GM12878 (cell line): ENCODE data around the gene TCOF1. TPM values are rescaled to one million over a fixed set of nuclear protein-coding genes. Genes with fewer than 3 reads are reported as not detected.

Experiments used
- ATAC-seq: fragments of 200-7000 bp; cut with Tn5 transposase; 3 replicates; pipeline ENCODE4 v1.9.1; 2020; ENCODE audit warnings: mild to moderate bottlenecking, moderate library complexity
- BruUV-seq: library from RNA; stranded (reverse); fragments of 400-500 nt; replicated peaks from 2 replicates; lab custom pipeline; 2021; lab: Mats Ljungman, UMichigan
- CTCF ChIA-PET: fragments of 300-600 bp; sonication (Branson Sonifier 250); formaldehyde crosslinking; extraction: SDS; loops from one replicate; lab custom pipeline; 2021; ENCODE audit warnings: inconsistent platforms; lab: Yijun Ruan, JAX
- POLR2A ChIA-PET: fragments of 350-600 bp; formaldehyde crosslinking; extraction: SDS; loops from one replicate; lab custom pipeline; 2021; ENCODE audit warnings: inconsistent platforms; lab: Charles Lee
- RAD21 ChIA-PET: fragments of 300-600 bp; sonication (Branson Sonifier 250); formaldehyde crosslinking; loops from one replicate; lab custom pipeline; 2023; ENCODE audit warnings: antibody characterized with exemption; ENCODE audit not compliant: unreplicated experiment; lab: Charles Lee
- SMC1A ChIA-PET: fragments of 300-600 bp; sonication (Branson Sonifier 250); formaldehyde crosslinking; loops from one replicate; lab custom pipeline; 2023; ENCODE audit not compliant: unreplicated experiment, uncharacterized antibody; lab: Charles Lee
- DNase-seq: peaks from one replicate; pipeline ENCODE4 v3.0.0-alpha.2; 2011; ENCODE audit warnings: low read depth, low spot score
- FAIRE-seq: peaks from 3 replicates; lab custom pipeline; 2011; peaks lifted over from hg19 to GRCh38; lab: Jason Lieb, UNC
- H2AFZ ChIP-seq: 2 replicates; pipeline ENCODE4 v1.6.0; 2011; ENCODE audit warnings: low read depth, low read length, control low read depth; ENCODE audit not compliant: control insufficient read depth
- H3K27ac ChIP-seq: 2 replicates; pipeline ENCODE4 v1.5.1; 2011; ENCODE audit warnings: control low read depth; ENCODE audit not compliant: control insufficient read depth, insufficient read depth
- H3K27me3 ChIP-seq, 2 experiments: replicated peaks in 1 of 2; 2 replicates each; pipeline versions ENCODE4 v1.6.0 to v1.6.1; 2011; ENCODE audit warnings: low read length in 1 of 2; ENCODE audit not compliant: control insufficient read depth in 2 of 2, insufficient read depth in 2 of 2
- H3K36me3 ChIP-seq, 2 experiments: 2 replicates each; pipeline ENCODE4 v1.5.1; 2011; ENCODE audit warnings: low read length in 1 of 2; ENCODE audit not compliant: control insufficient read depth in 2 of 2, insufficient read depth in 2 of 2
- H3K4me1 ChIP-seq: 2 replicates; pipeline ENCODE4 v1.6.1; 2011; ENCODE audit warnings: mild to moderate bottlenecking, low read length, moderate library complexity, mixed read lengths; ENCODE audit not compliant: control insufficient read depth, insufficient read depth
- H3K4me2 ChIP-seq: 2 replicates; pipeline ENCODE4 v1.6.0; 2011; ENCODE audit warnings: control low read depth; ENCODE audit not compliant: control insufficient read depth, insufficient read depth
- H3K4me3 ChIP-seq: fragments of 200-600 bp; sonication (generic); 2 replicates; pipeline ENCODE4 v1.5.1; 2016
- H3K79me2 ChIP-seq: 2 replicates; pipeline ENCODE4 v1.6.0; 2011; ENCODE audit warnings: low read length; ENCODE audit not compliant: control insufficient read depth, insufficient read depth
- H3K9ac ChIP-seq: 2 replicates; pipeline ENCODE4 v1.8.0; 2011; ENCODE audit warnings: low read length, control low read depth, mixed read lengths; ENCODE audit not compliant: control insufficient read depth, insufficient read depth
- H3K9me3 ChIP-seq: replicated peaks from 3 replicates; pipeline ENCODE4 v1.5.1; 2011; ENCODE audit warnings: mild to moderate bottlenecking, low read length; ENCODE audit not compliant: control insufficient read depth, insufficient read depth
- H4K20me1 ChIP-seq: 2 replicates; pipeline ENCODE4 v1.6.0; 2011; ENCODE audit not compliant: control insufficient read depth, insufficient read depth
- BCLAF1 ChIP-seq: fragments of 450-650 bp; IDR thresholded peaks from 2 replicates; pipeline ENCODE4 v1.6.1; 2017; ENCODE audit warnings: antibody characterized with exemption, mild to moderate bottlenecking, moderate library complexity
- BMI1 ChIP-seq: fragments of 450-650 bp; IDR thresholded peaks from 2 replicates; pipeline ENCODE4 v1.6.1; 2016; ENCODE audit warnings: mild to moderate bottlenecking, moderate library complexity, borderline replicate concordance
- CEBPB ChIP-seq, 2 experiments: fragments of 150-350 bp in 1 of 2; IDR thresholded peaks; 2 replicates each; pipeline ENCODE4 v1.6.1; 2012 to 2014; ENCODE audit warnings: low read depth in 2 of 2, low read length in 2 of 2, borderline replicate concordance in 1 of 2, inconsistent platforms in 1 of 2
- HCFC1 ChIP-seq: fragments of 150-350 bp; IDR thresholded peaks from 2 replicates; pipeline ENCODE4 v1.6.1; 2014; ENCODE audit warnings: low read length
- HDGF ChIP-seq: fragments of 450-650 bp; IDR thresholded peaks from 2 replicates; pipeline ENCODE4 v1.6.1; 2016; ENCODE audit warnings: antibody characterized with exemption
- KAT2A ChIP-seq: conservative IDR thresholded peaks from 2 replicates; pipeline ENCODE4 v1.6.1; 2011; ENCODE audit warnings: low read depth, low read length; ENCODE audit not compliant: control insufficient read depth
- KDM1A ChIP-seq: fragments of 200-600 bp; sonication (generic); IDR thresholded peaks from 2 replicates; pipeline ENCODE4 v1.6.1; 2016; ENCODE audit warnings: borderline replicate concordance
- MEF2A ChIP-seq: IDR thresholded peaks from 2 replicates; pipeline ENCODE4 v1.6.1; 2011; ENCODE audit warnings: low read depth, mild to moderate bottlenecking, low read length, moderate library complexity; ENCODE audit not compliant: insufficient read depth
- PRDM15 ChIP-seq: fragments of 450-650 bp; formaldehyde crosslinking; IDR thresholded peaks from 2 replicates; pipeline ENCODE4 v1.4.0; 2020; ENCODE audit warnings: mild to moderate bottlenecking, moderate library complexity
- RB1 ChIP-seq: fragments of 450-650 bp; formaldehyde crosslinking; IDR thresholded peaks from 2 replicates; pipeline ENCODE4 v1.6.1; 2017; ENCODE audit warnings: mild to moderate bottlenecking, borderline replicate concordance
- SPI1 ChIP-seq: IDR thresholded peaks from 2 replicates; pipeline ENCODE4 v1.6.1; 2011; ENCODE audit warnings: low read depth, mild to moderate bottlenecking, low read length, moderate library complexity, borderline replicate concordance; ENCODE audit not compliant: insufficient read depth
- SREBF1 ChIP-seq: IDR thresholded peaks from 2 replicates; pipeline ENCODE4 v1.6.1; 2012; ENCODE audit warnings: mild to moderate bottlenecking, low read length
- SRF ChIP-seq, 2 experiments: IDR thresholded peaks; 2 replicates each; pipeline ENCODE4 v1.6.1; 2011; ENCODE audit warnings: low read depth in 2 of 2, low read length in 2 of 2, mild to moderate bottlenecking in 1 of 2, moderate library complexity in 1 of 2
- WGBS: methylation state at CpG from one replicate; pipeline ENCODE4 v1.1.6; 2016; ENCODE audit warnings: low lambda C conversion rate; ENCODE audit not compliant: insufficient replicate concordance, insufficient coverage; ENCODE audit errors: missing lambda C conversion rate; 5-methylcytosine and 5-hydroxymethylcytosine counted together
- in situ Hi-C: fragments of 300-500 bp; cut with MboI; formaldehyde crosslinking; loops from 9 replicates; pipeline ENCODE4 v1.14.3; 2018; ENCODE audit warnings: mixed read lengths
- intact Hi-C: fragments of 100-400 bp; cut with micrococcal nuclease; formaldehyde crosslinking; loops from one replicate; pipeline ENCODE4 v1.14.2; 2022; ENCODE audit not compliant: unreplicated experiment
- polyA plus RNA-seq, 11 experiments: library from polyadenylated mRNA; depleted of rRNA in 4 of 11; unstranded in 6 of 11; stranded (reverse) in 5 of 11; fragments of >200 nt; fragmentation: Nextera tagmentation in 4 of 11; fragmentation: Illumina TruSeq in 1 of 11; extraction: Ambion mirVana in 4 of 11; extraction: Trizol in 1 of 11; gene quantifications; 1 replicate in 1 of 11; 2 replicates in 10 of 11; pipeline versions ENCODE4 v1.2.1 to v1.2.3, GENCODE V29; 2011 to 2016; ENCODE audit warnings: inconsistent platforms in 2 of 11, missing spikeins in 2 of 11, low read depth in 1 of 11
- total RNA-seq, 4 experiments: library from RNA; depleted of rRNA in 3 of 4; stranded (reverse); fragments of >200 nt in 3 of 4; fragmentation: Illumina TruSeq in 1 of 4; extraction: Trizol in 1 of 4; gene quantifications; 2 replicates each; pipeline versions ENCODE4 v1.2.1 to v1.2.3, GENCODE V29; 2013 to 2021

Gene TCOF1
- total and polyA plus RNA-seq, 10 of the 15 experiments (the other 5 are each of a cell fraction or from before 2014, with no cell fraction given): 8.7 to 83.9 (median 38.9) TPM

- Histone ChIP-seq H3K4me3 (peak overlapping the region; percentile 96), H3K27me3 (no peaks in the 10 kb centered on the region), H3K4me1 (peaks cover 23% of the 10 kb centered on the region), H3K79me2 (peaks cover 38% of the 10 kb centered on the region), H2AFZ (peak overlapping the region; percentile 95), H4K20me1 (no peaks in the 10 kb centered on the region), H3K9me3 (no peaks in the 10 kb centered on the region), H3K27ac (no peak overlapping the region), H3K36me3 (peaks cover 1 to 4% of the 10 kb centered on the region in 2 experiments; a peak in 3 of 4 replicates), H3K9ac (0 out of 2 replicates have a peak overlapping the region, but pooled peaks have one; percentile 49), H3K4me2 (peak overlapping the region; percentile 80)
- 65% methylated on average over 10 of the region's 10 CpGs for WGBS
- TF ChIP-seq RB1 (no peak), SREBF1 (no peak), CEBPB (IDR thresholded peaks at IDR 0.05; ENCODE audit: borderline replicate concordance in 1 of 2, low read depth in 2 of 2, low read length in 2 of 2) (no peak), HDGF (no peak), BMI1 (no peak), SPI1 (no peak), BCLAF1 (no peak), HCFC1 (no peak), SRF (IDR thresholded peaks at IDR 0.05; ENCODE audit: low read depth in 2 of 2, low read length in 2 of 2) (no peak), MEF2A (no peak), KAT2A (no peak), PRDM15 (no peak), KDM1A (no peak)
- ChIA-PET POLR2A (interaction anchor here (1.4 kb wide), 1 partner anchor 56 kb away, joined by 6 read pairs; the partner anchor contains the start of gene CD74), CTCF (interaction anchor here (0.7 to 1.0 kb wide), 3 partner anchors 40 to 77 kb away, joined by 3 read pairs; no protein-coding TSS in a partner anchor), SMC1A (interaction anchor here (1.9 kb wide), 1 partner anchor 41 kb away, joined by 4 read pairs; no protein-coding TSS in a partner anchor), RAD21 (no interaction called here)
- TSS peak; percentile 76 for BruUV-seq
- DNase-seq (no peak), FAIRE-seq (no peak), ATAC-seq (no peak)
- in situ Hi-C loops (no loop called here), intact Hi-C loops (loop anchor here (10.0 kb wide), 1 partner anchor 78 kb away; no protein-coding TSS in a partner anchor)
These were observed 762 bp upstream of the TCOF1 start for GRCh38 chr5:150356575-150357294.
